Caco-2 (cell line): ENCODE results near the gene SOX18. TPM values are rescaled to one million over a fixed set of nuclear protein-coding genes. Genes with fewer than 3 reads are reported as not detected.
A peak's percentile ranks its signal among the peaks of the same experiment; 100 is the strongest.

Source experiments
- BruUV-seq: library from RNA; stranded (reverse); fragments of 400-500 nt; replicated peaks from 2 replicates; lab custom pipeline; 2021; lab: Mats Ljungman, UMichigan
- CTCF ChIA-PET: fragments of 300-600 bp; sonication (Branson Sonifier 250); formaldehyde crosslinking; loops from one replicate; lab custom pipeline; 2022; ENCODE audit warnings: antibody characterized with exemption; lab: Charles Lee
- POLR2A ChIA-PET: fragments of 300-600 bp; sonication (Branson Sonifier 250); formaldehyde crosslinking; loops from one replicate; lab custom pipeline; 2022; ENCODE audit warnings: antibody characterized with exemption; lab: Charles Lee
- DNase-seq, 2 experiments: peaks; one replicate each; pipeline versions ENCODE4 v3.0.0 to v3.0.0-alpha.2; 2020 to 2022
- H3K27me3 ChIP-seq: replicated peaks from 2 replicates; pipeline ENCODE4 v1.6.0; 2011; ENCODE audit warnings: low read length; ENCODE audit not compliant: control insufficient read depth, insufficient read depth
- H3K36me3 ChIP-seq: 2 replicates; pipeline ENCODE4 v1.5.1; 2011; ENCODE audit warnings: low read length; ENCODE audit not compliant: control insufficient read depth, insufficient read depth
- H3K4me1 ChIP-seq: fragments of 250-450 bp; sonication (Bioruptor Pico); 2 replicates; pipeline ENCODE4 v1.5.1; 2020; ENCODE audit warnings: mild to moderate bottlenecking
- H3K4me3 ChIP-seq: 2 replicates; pipeline ENCODE4 v1.5.1; 2011; ENCODE audit warnings: low read depth, mild to moderate bottlenecking, control low read depth, low read length
- H3K9me3 ChIP-seq: fragments of 250-450 bp; sonication (Bioruptor Pico); 2 replicates; pipeline ENCODE4 v1.5.1; 2020; ENCODE audit warnings: mild to moderate bottlenecking, moderate library complexity
- H3K27ac Mint-ChIP-seq: one replicate; pipeline ENCODE4 v1.8.0; 2022; ENCODE audit warnings: mixed read lengths; ENCODE audit not compliant: unreplicated experiment
- H3K27me3 Mint-ChIP-seq: one replicate; pipeline ENCODE4 v1.8.0; 2022; ENCODE audit warnings: mixed read lengths; ENCODE audit not compliant: insufficient read depth, unreplicated experiment
- H3K36me3 Mint-ChIP-seq: one replicate; pipeline ENCODE4 v1.8.0; 2022; ENCODE audit warnings: mild to moderate bottlenecking, mixed read lengths; ENCODE audit not compliant: insufficient read depth, unreplicated experiment
- H3K4me1 Mint-ChIP-seq: one replicate; pipeline ENCODE4 v1.8.0; 2022; ENCODE audit warnings: low read depth, mixed read lengths; ENCODE audit not compliant: unreplicated experiment
- H3K4me3 Mint-ChIP-seq: one replicate; pipeline ENCODE4 v1.8.0; 2022; ENCODE audit warnings: mild to moderate bottlenecking, moderate library complexity, mixed read lengths; ENCODE audit not compliant: unreplicated experiment
- H3K9me3 Mint-ChIP-seq: one replicate; pipeline ENCODE4 v1.8.0; 2022; ENCODE audit warnings: mixed read lengths; ENCODE audit not compliant: unreplicated experiment
- CTCF ChIP-seq, 2 experiments: fragments of 200-600 bp in 1 of 2; IDR thresholded peaks; 1 replicate in 1 of 2; 2 replicates in 1 of 2; pipeline versions ENCODE4 v1.5.1 to v1.8.0; 2011 to 2022; ENCODE audit warnings: antibody characterized with exemption in 1 of 2, control low read depth in 1 of 2, inconsistent platforms in 1 of 2, low read depth in 1 of 2, low read length in 1 of 2, mild to moderate bottlenecking in 1 of 2, moderate library complexity in 1 of 2; ENCODE audit not compliant: insufficient read depth in 1 of 2, severe bottlenecking in 1 of 2, unreplicated experiment in 1 of 2
- intact Hi-C: fragments of 100-400 bp; cut with micrococcal nuclease; formaldehyde crosslinking; loops from one replicate; pipeline ENCODE4 v1.10.0; 2022; ENCODE audit not compliant: unreplicated experiment
- total RNA-seq: library from RNA; stranded (reverse); gene quantifications from 2 replicates; pipeline ENCODE4 v1.2.3, GENCODE V29; 2022

Gene SOX18
- total RNA-seq, 1 experiment from 2014 or later, result 0.84 TPM

GRCh38 chr20:64041040-64041780 is 8.2 kb downstream of the SOX18 start:
- no peak overlapping the region for H3K27ac Mint-ChIP-seq
- CTCF ChIA-PET, result interaction anchor here (4.4 to 6.2 kb wide), 3 partner anchors 19 to 80 kb away, joined by 51 to 139 read pairs (median 101); partner anchors contain the start of genes PRPF6, SAMD10 and TCEA2
- POLR2A ChIA-PET, result no interaction called here
- intact Hi-C loops, result no loop called here
- H3K27me3 Mint-ChIP-seq, result peaks cover 8% of the 10 kb centered on the region
- no peaks in the 10 kb centered on the region for H3K9me3 ChIP-seq
- H3K9me3 Mint-ChIP-seq, result no peaks in the 10 kb centered on the region
- H3K4me1 Mint-ChIP-seq, result no peaks in the 10 kb centered on the region
- peaks cover 29% of the 10 kb centered on the region for H3K36me3 Mint-ChIP-seq
- peaks cover 22% of the 10 kb centered on the region for H3K4me1 ChIP-seq
- no TSS peak for BruUV-seq
- TF ChIP-seq CTCF (IDR thresholded peaks at IDR 0.05; ENCODE audit: insufficient read depth in 1 of 2, low read depth in 1 of 2, low read length in 1 of 2, severe bottlenecking in 1 of 2, unreplicated experiment in 1 of 2), result no peak
- no peaks in the 10 kb centered on the region for H3K27me3 ChIP-seq
- DNase-seq, result peak in 1 of 2 experiments; percentile 54
- no peak overlapping the region for H3K4me3 ChIP-seq
- H3K36me3 ChIP-seq, result no peaks in the 10 kb centered on the region
- peak overlapping the region; percentile 10 for H3K4me3 Mint-ChIP-seq

DNA sequence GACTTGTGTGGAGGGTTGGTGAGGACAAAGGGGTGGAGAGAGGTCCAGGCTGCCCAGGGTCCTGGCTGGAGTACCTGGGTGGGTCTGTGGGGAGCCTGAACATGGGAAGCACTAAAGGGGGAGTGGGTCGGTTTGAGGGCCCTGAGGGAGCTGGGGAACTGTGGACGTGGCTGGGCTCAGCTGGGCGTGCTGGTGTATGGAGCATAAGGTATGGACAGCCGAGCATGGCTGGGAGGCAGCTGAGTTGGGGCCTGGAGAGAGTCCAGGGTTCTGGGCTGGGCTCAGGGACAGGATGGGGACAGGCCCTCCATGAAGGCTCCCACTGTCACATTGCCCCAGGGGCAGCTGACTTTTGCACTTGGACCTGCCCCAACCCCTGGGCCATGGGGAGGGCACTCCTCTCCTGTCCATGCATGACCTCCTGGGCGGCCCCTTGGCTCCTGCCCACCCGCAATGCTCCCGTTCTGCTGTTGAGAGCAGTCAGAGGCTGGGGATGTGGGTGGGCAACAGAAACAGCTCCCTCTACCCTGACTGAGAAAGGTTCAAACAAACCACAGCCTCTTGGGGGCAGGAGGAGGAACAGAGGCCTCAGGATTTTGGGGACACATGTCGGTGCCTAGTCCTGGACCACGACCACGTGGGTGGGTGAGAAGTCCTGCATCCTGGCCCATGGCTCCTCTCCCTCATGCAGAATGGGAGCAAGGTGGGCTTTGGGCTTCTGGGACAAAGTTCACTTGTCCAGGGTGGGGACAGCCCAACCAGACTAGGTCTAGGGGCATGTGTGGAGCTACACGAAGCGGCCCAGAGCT is 9.0 kb downstream of the SOX18 start:
- H3K9me3 Mint-ChIP-seq, result no peaks in the 10 kb centered on the region

More for the DNA sequence above, 9.0 kb downstream of the SOX18 start:
- BruUV-seq, result no TSS peak
- Mint-ChIP-seq H3K36me3 (peaks cover 37% of the 10 kb centered on the region), H3K4me3 (peak overlapping the region; percentile 10), H3K27ac (no peak overlapping the region), H3K27me3 (peaks cover 3% of the 10 kb centered on the region), H3K4me1 (no peaks in the 10 kb centered on the region)
- TF ChIP-seq CTCF (IDR thresholded peaks at IDR 0.05; ENCODE audit: insufficient read depth in 1 of 2, low read depth in 1 of 2, low read length in 1 of 2, severe bottlenecking in 1 of 2, unreplicated experiment in 1 of 2), result no peak
- POLR2A ChIA-PET, result no interaction called here
- CTCF ChIA-PET, result interaction anchor here (0.5 to 6.2 kb wide), 10 partner anchors 12 to 502 kb away, joined by 4 to 139 read pairs (median 31); partner anchors contain the start of genes LKAAEAR1, PRPF6, PTK6 and SAMD10
- Histone ChIP-seq H3K4me1 (peaks cover 26% of the 10 kb centered on the region), H3K36me3 (no peaks in the 10 kb centered on the region), H3K4me3 (no peak overlapping the region), H3K27me3 (no peaks in the 10 kb centered on the region), H3K9me3 (no peaks in the 10 kb centered on the region)
- intact Hi-C loops, result no loop called here
- no peak for DNase-seq
